OCI-LY7 (cell line): ENCODE results near the gene SDK2. TPM values are rescaled to one million over a fixed set of nuclear protein-coding genes. Genes with fewer than 3 reads are reported as not detected.

ENCODE experiments used
- BruUV-seq: library from RNA; stranded (reverse); fragments of 400-500 nt; replicated peaks from 2 replicates; lab custom pipeline; 2021; lab: Mats Ljungman, UMichigan
- CTCF ChIA-PET: fragments of 300-600 bp; sonication (Branson Sonifier 250); formaldehyde crosslinking; loops from one replicate; lab custom pipeline; 2022; ENCODE audit warnings: antibody characterized with exemption; ENCODE audit not compliant: unreplicated experiment; lab: Charles Lee
- POLR2A ChIA-PET: fragments of 300-600 bp; sonication (Branson Sonifier 250); formaldehyde crosslinking; loops from one replicate; lab custom pipeline; 2022; ENCODE audit warnings: antibody characterized with exemption; lab: Charles Lee
- DNase-seq: peaks from one replicate; pipeline ENCODE4 v3.0.0-alpha.2; 2015; ENCODE audit warnings: low spot score
- H2AFZ ChIP-seq: fragments of 200-600 bp; sonication (generic), shearing (Covaris generic); 2 replicates; pipeline ENCODE4 v1.6.1; 2014; ENCODE audit warnings: mild to moderate bottlenecking, antibody characterized with exemption, low read length, moderate library complexity
- H3K27ac ChIP-seq: fragments of 200-600 bp; sonication (generic); 2 replicates; pipeline ENCODE4 v1.5.1; 2014; ENCODE audit warnings: mixed run types, low read depth, mild to moderate bottlenecking, moderate library complexity, low read length, inconsistent platforms; ENCODE audit not compliant: poor library complexity, severe bottlenecking
- H3K36me3 ChIP-seq: fragments of 200-600 bp; sonication (generic); 2 replicates; pipeline ENCODE4 v1.6.1; 2014; ENCODE audit warnings: mild to moderate bottlenecking, antibody characterized with exemption, low read length, moderate library complexity, mixed read lengths; ENCODE audit not compliant: insufficient read depth
- H3K4me1 ChIP-seq: fragments of 200-600 bp; sonication (generic); 2 replicates; pipeline ENCODE4 v1.5.1; 2014; ENCODE audit warnings: mild to moderate bottlenecking, low read length; ENCODE audit not compliant: insufficient read depth, poor library complexity, severe bottlenecking
- H3K4me2 ChIP-seq: fragments of 200-600 bp; sonication (generic); 2 replicates; pipeline ENCODE4 v1.6.1; 2014; ENCODE audit warnings: mild to moderate bottlenecking, low read length
- H3K4me3 ChIP-seq: fragments of 200-600 bp; sonication (generic); 2 replicates; pipeline ENCODE4 v1.5.1; 2014; ENCODE audit warnings: mild to moderate bottlenecking, low read depth, low read length; ENCODE audit not compliant: poor library complexity, severe bottlenecking
- H3K79me2 ChIP-seq: fragments of 200-600 bp; sonication (generic); 2 replicates; pipeline ENCODE4 v1.6.1; 2016; ENCODE audit warnings: low read depth, mild to moderate bottlenecking, low read length, moderate library complexity, mixed read lengths; ENCODE audit not compliant: insufficient read depth
- H3K9me2 ChIP-seq: fragments of 200-600 bp; sonication (generic); 2 replicates; pipeline ENCODE4 v1.6.1; 2016; ENCODE audit warnings: mild to moderate bottlenecking, low read length, mixed read lengths; ENCODE audit not compliant: insufficient read depth
- H3K9me3 ChIP-seq: fragments of 200-600 bp; sonication (generic); 2 replicates; pipeline ENCODE4 v1.6.1; 2014; ENCODE audit warnings: mild to moderate bottlenecking, mixed run types, low read length, mixed read lengths
- H4K20me1 ChIP-seq: fragments of 200-600 bp; sonication (generic); 2 replicates; pipeline ENCODE4 v1.6.1; 2014; ENCODE audit warnings: mild to moderate bottlenecking, antibody characterized with exemption, low read length, moderate library complexity, mixed read lengths; ENCODE audit not compliant: insufficient read depth
- CTCF ChIP-seq: fragments of 200-600 bp; sonication (generic); conservative IDR thresholded peaks from 2 replicates; pipeline ENCODE4 v1.5.1; 2014; ENCODE audit warnings: mild to moderate bottlenecking, antibody characterized with exemption, low read length, moderate library complexity, mixed read lengths
- EZH2phosphoT487 ChIP-seq: fragments of 200-600 bp; sonication (generic); IDR thresholded peaks from 2 replicates; pipeline ENCODE4 v1.6.1; 2018; ENCODE audit warnings: low read depth, borderline replicate concordance, mild to moderate bottlenecking, mixed run types, antibody characterized with exemption, low read length, moderate library complexity, mixed read lengths
- intact Hi-C: fragments of 100-400 bp; cut with micrococcal nuclease; formaldehyde crosslinking; loops from one replicate; pipeline ENCODE4 v1.10.0; 2022; ENCODE audit not compliant: unreplicated experiment
- total RNA-seq, 2 experiments: library from RNA; depleted of rRNA in 1 of 2; stranded (reverse); fragments of >200 nt in 1 of 2; shearing (Covaris generic) in 1 of 2; gene quantifications; 2 replicates each; pipeline ENCODE4 v1.2.3, GENCODE V29; 2014 to 2022

SDK2 gene
- total RNA-seq, 2 experiments from 2014 or later: 0.32 to 1.8 TPM

GRCh38 chr17:73399056-73399455, 245.2 kb downstream of the SDK2 start:
- intact Hi-C loops: no loop called here
- CTCF ChIA-PET: no interaction called here
- Histone ChIP-seq H4K20me1 (no peaks in the 10 kb centered on the region), H3K4me3 (no peak overlapping the region), H3K9me2 (no peaks in the 10 kb centered on the region), H3K79me2 (no peaks in the 10 kb centered on the region), H3K4me2 (no peak overlapping the region), H3K9me3 (no peaks in the 10 kb centered on the region), H3K27ac (no peak overlapping the region), H3K36me3 (no peaks in the 10 kb centered on the region), H2AFZ (no peak overlapping the region), H3K4me1 (no peaks in the 10 kb centered on the region)
- POLR2A ChIA-PET: no interaction called here
- TF ChIP-seq CTCF (no peak), EZH2phosphoT487 (no peak)
- DNase-seq: no peak
- BruUV-seq: no TSS peak

GRCh38 chr17:73397856-73398540, 246.2 kb downstream of the SDK2 start:
- Histone ChIP-seq H3K4me2 (no peak overlapping the region), H3K9me2 (no peaks in the 10 kb centered on the region), H3K9me3 (no peaks in the 10 kb centered on the region), H3K27ac (no peak overlapping the region), H4K20me1 (no peaks in the 10 kb centered on the region), H3K4me1 (no peaks in the 10 kb centered on the region), H2AFZ (no peak overlapping the region), H3K79me2 (no peaks in the 10 kb centered on the region), H3K36me3 (no peaks in the 10 kb centered on the region), H3K4me3 (no peak overlapping the region)
- ChIA-PET CTCF (no interaction called here), POLR2A (interaction anchor here (0.7 kb wide), 1 partner anchor 362 kb away, joined by 4 read pairs; no protein-coding TSS in a partner anchor)
- no peak for DNase-seq
- TF ChIP-seq CTCF (no peak), EZH2phosphoT487 (no peak)
- no TSS peak for BruUV-seq
- intact Hi-C loops: no loop called here

- DNase-seq: no peak
- POLR2A ChIA-PET: interaction anchor here (0.7 kb wide), 1 partner anchor 362 kb away, joined by 4 read pairs; no protein-coding TSS in a partner anchor
- TF ChIP-seq EZH2phosphoT487: no peak
- TF ChIP-seq CTCF: no peak
- intact Hi-C loops: no loop called here
- Histone ChIP-seq H3K79me2 (no peaks in the 10 kb centered on the region), H3K4me2 (no peak overlapping the region), H3K27ac (no peak overlapping the region), H4K20me1 (no peaks in the 10 kb centered on the region), H3K9me2 (no peaks in the 10 kb centered on the region), H2AFZ (no peak overlapping the region), H3K4me3 (no peak overlapping the region), H3K4me1 (no peaks in the 10 kb centered on the region), H3K36me3 (no peaks in the 10 kb centered on the region), H3K9me3 (no peaks in the 10 kb centered on the region)
- no TSS peak for BruUV-seq
- CTCF ChIA-PET: no interaction called here
Measured at GRCh38 chr17:73397278-73397826, 246.9 kb downstream of the SDK2 start.
